ENCODE measurements around the gene PRXL2C. TPM values are rescaled to one million over a fixed set of nuclear protein-coding genes. Genes with fewer than 3 reads are reported as not detected.

Gene PRXL2C
- total and polyA plus RNA-seq, 8 donors = 5.6 to 35.0 (median 7.9) TPM

- no peak for TF ChIP-seq EP300 (IDR thresholded peaks at IDR 0.05)
- no peak for TF ChIP-seq POLR2AphosphoS5 (IDR thresholded peaks at IDR 0.05)
- TF ChIP-seq, protein P1, sequence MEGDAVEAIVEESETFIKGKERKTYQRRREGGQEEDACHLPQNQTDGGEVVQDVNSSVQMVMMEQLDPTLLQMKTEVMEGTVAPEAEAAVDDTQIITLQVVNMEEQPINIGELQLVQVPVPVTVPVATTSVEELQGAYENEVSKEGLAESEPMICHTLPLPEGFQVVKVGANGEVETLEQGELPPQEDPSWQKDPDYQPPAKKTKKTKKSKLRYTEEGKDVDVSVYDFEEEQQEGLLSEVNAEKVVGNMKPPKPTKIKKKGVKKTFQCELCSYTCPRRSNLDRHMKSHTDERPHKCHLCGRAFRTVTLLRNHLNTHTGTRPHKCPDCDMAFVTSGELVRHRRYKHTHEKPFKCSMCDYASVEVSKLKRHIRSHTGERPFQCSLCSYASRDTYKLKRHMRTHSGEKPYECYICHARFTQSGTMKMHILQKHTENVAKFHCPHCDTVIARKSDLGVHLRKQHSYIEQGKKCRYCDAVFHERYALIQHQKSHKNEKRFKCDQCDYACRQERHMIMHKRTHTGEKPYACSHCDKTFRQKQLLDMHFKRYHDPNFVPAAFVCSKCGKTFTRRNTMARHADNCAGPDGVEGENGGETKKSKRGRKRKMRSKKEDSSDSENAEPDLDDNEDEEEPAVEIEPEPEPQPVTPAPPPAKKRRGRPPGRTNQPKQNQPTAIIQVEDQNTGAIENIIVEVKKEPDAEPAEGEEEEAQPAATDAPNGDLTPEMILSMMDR (IDR thresholded peaks at IDR 0.05) = no peak
- no peak for TF ChIP-seq POLR2A (IDR thresholded peaks at IDR 0.05)
- H3K36me3 ChIP-seq = no peaks in the 10 kb centered on the region
- intact Hi-C loops (cut with DNase I; ENCODE audit: low total_unique reads) = loop anchor here (10.0 kb wide), 1 partner anchor 339 kb away; no protein-coding TSS in a partner anchor
- DNase-seq = no peak
- H3K4me3 ChIP-seq = no peak overlapping the region
- no peaks in the 10 kb centered on the region for H3K9me3 ChIP-seq
- no peak overlapping the region for H3K27ac ChIP-seq
- no peaks in the 10 kb centered on the region for H3K4me1 ChIP-seq
- WGBS, 5 donors = 87 to 92% (median 91%) methylated on average over 20 of the region's 20 CpGs
- H3K27me3 ChIP-seq = no peaks in the 10 kb centered on the region
These were observed 8.5 kb upstream of the PRXL2C start for GRCh38 chr9:96663506-96664120.

GRCh38 chr9:96661711-96662110 is 6.6 kb upstream of the PRXL2C start:
- H3K4me1 ChIP-seq = peaks cover 0 to 11% (median 4%) of the 10 kb centered on the region in 4 donors
- TF ChIP-seq POLR2A (IDR thresholded peaks at IDR 0.05) = no peak
- TF ChIP-seq POLR2AphosphoS5 (IDR thresholded peaks at IDR 0.05) = no peak
- TF ChIP-seq, protein P1 (IDR thresholded peaks at IDR 0.05) = no peak
- TF ChIP-seq EP300 (IDR thresholded peaks at IDR 0.05) = no peak
- H3K4me3 ChIP-seq = no peak overlapping the region
- H3K9me3 ChIP-seq = no peaks in the 10 kb centered on the region
- H3K36me3 ChIP-seq = no peaks in the 10 kb centered on the region
- no peak for DNase-seq
- intact Hi-C loops (cut with DNase I; ENCODE audit: low total_unique reads) = loop anchor here (10.0 kb wide), 1 partner anchor 337 kb away; no protein-coding TSS in a partner anchor
- H3K27me3 ChIP-seq = no peaks in the 10 kb centered on the region
- WGBS, 5 donors = 82 to 92% (median 84%) methylated on average over 3 to 4 of the region's 4 CpGs
- H3K27ac ChIP-seq = no peak overlapping the region

GRCh38 chr9:96660692-96661248 is 5.7 kb upstream of the PRXL2C start:
- no peaks in the 10 kb centered on the region for H3K27me3 ChIP-seq
- no peaks in the 10 kb centered on the region for H3K36me3 ChIP-seq
- 90 to 93% (median 90%) methylated on average over 7 of the region's 7 CpGs for WGBS, 5 donors
- no peak for DNase-seq
- H3K4me1 ChIP-seq = peaks cover 0 to 21% (median 8%) of the 10 kb centered on the region in 4 donors
- no peaks in the 10 kb centered on the region for H3K9me3 ChIP-seq
- intact Hi-C loops (cut with DNase I; ENCODE audit: low total_unique reads) = loop anchor here (10.0 kb wide), 1 partner anchor 336 kb away; no protein-coding TSS in a partner anchor
- no peak for TF ChIP-seq POLR2AphosphoS5 (IDR thresholded peaks at IDR 0.05)
- H3K27ac ChIP-seq = no peak overlapping the region
- no peak overlapping the region for H3K4me3 ChIP-seq

DNA sequence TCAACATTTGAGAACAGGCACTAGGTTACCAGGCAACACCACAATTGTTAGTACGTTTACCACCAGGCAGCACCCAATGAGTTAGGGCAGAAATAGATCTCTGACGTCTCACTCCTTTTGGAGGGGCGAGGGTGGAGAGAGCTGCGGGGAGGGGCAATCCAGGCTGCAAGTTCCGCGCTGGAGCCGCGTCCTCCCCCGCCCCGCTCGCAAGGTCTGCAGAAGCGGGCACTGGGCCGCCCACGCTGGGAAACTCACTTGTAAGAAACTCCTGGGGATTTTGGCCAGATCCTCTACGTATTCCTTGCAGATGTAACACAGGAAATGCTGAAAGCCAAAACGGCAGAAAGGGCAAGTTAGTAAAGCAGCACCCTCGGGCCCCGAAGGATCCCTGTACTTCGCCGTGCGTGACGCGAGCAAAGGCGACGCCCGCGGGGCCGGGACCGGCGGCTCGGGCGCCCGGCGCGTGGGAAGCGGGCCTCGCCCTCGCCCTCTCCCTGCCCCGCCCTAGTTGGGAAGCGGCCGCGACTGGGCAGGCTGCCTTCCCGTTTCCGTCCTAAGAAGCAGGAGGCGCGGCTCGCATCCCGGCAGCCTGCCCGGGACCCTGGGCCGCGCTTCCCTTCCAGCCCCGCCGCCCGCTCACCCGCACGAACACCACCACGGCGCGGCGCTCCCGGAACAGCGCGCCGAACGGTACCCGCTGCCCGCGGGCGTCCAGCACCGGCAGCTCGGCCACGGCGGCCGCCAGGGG is 493 bp downstream of the PRXL2C start:
- H3K27me3 ChIP-seq = no peaks in the 10 kb centered on the region
- TF ChIP-seq POLR2AphosphoS5 (IDR thresholded peaks at IDR 0.05) = peak; percentile 27 to 44 (median 44)
- TF ChIP-seq EP300 (IDR thresholded peaks at IDR 0.05) = no peak
- TF ChIP-seq, protein P1 (IDR thresholded peaks at IDR 0.05) = peak in 1 of 7 experiments; percentile 29
- no peak for TF ChIP-seq POLR2A (IDR thresholded peaks at IDR 0.05)
- H3K27ac ChIP-seq = peak overlapping the region; percentile 95 to 99 (median 95)
- peak; percentile 73 to 96 for DNase-seq
- H3K36me3 ChIP-seq = peaks cover 12 to 33% (median 19%) of the 10 kb centered on the region in 4 donors
- 0 to 1% (median 0%) methylated on average over 29 to 74 of the region's 74 CpGs for WGBS, 5 donors
- no peaks in the 10 kb centered on the region for H3K9me3 ChIP-seq
- H3K4me3 ChIP-seq = peak overlapping the region; percentile 61 to 73 (median 62)
- H3K4me1 ChIP-seq = peaks cover 4 to 41% (median 18%) of the 10 kb centered on the region in 4 donors
- intact Hi-C loops (cut with DNase I; ENCODE audit: low total_unique reads) = loop anchor here (10.0 kb wide), 1 partner anchor 220 kb away; no protein-coding TSS in a partner anchor
